Endothelial cell (in vitro differentiated cells): ENCODE results near the gene CCDC28A. TPM values are rescaled to one million over a fixed set of nuclear protein-coding genes. Genes with fewer than 3 reads are reported as not detected.

ENCODE experiments used
- DNase-seq: peaks from one replicate; pipeline ENCODE4 v3.0.0; 2021; ENCODE audit warnings: low spot score
- H3K27ac Mint-ChIP-seq: one replicate; pipeline ENCODE4 v1.8.0; 2021; ENCODE audit warnings: mixed read lengths, inconsistent platforms; ENCODE audit not compliant: unreplicated experiment
- H3K27me3 Mint-ChIP-seq: one replicate; pipeline ENCODE4 v1.8.0; 2021; ENCODE audit warnings: mild to moderate bottlenecking, moderate library complexity, mixed read lengths, inconsistent platforms; ENCODE audit not compliant: unreplicated experiment
- H3K36me3 Mint-ChIP-seq: one replicate; pipeline ENCODE4 v1.8.0; 2021; ENCODE audit warnings: mild to moderate bottlenecking, low read depth, mixed read lengths, inconsistent platforms; ENCODE audit not compliant: unreplicated experiment
- H3K4me1 Mint-ChIP-seq: one replicate; pipeline ENCODE4 v1.8.0; 2021; ENCODE audit warnings: mild to moderate bottlenecking, mixed read lengths, inconsistent platforms; ENCODE audit not compliant: unreplicated experiment
- H3K4me3 Mint-ChIP-seq: one replicate; pipeline ENCODE4 v1.8.0; 2021; ENCODE audit warnings: mild to moderate bottlenecking, mixed read lengths, inconsistent platforms; ENCODE audit not compliant: unreplicated experiment
- H3K9me3 Mint-ChIP-seq: one replicate; pipeline ENCODE4 v1.8.0; 2021; ENCODE audit warnings: mixed read lengths, inconsistent platforms; ENCODE audit not compliant: unreplicated experiment
- CTCF ChIP-seq: fragments of 200-600 bp; sonication (generic); IDR thresholded peaks from one replicate; pipeline ENCODE4 v1.5.0; 2021; ENCODE audit warnings: antibody characterized with exemption; ENCODE audit not compliant: unreplicated experiment
- total RNA-seq: library from RNA; stranded (reverse); fragmentation: NEBNext Ultra II Directional; extraction: Animal tissue kit (Norgen Biotek cat#: 25700); gene quantifications from one replicate; pipeline ENCODE4 v1.2.1, GENCODE V29; 2021; ENCODE audit not compliant: unreplicated experiment

The CCDC28A gene
- total RNA-seq, 1 donor from 2014 or later: 8.1 TPM

GRCh38 chr6:138776659-138777058, 3.1 kb downstream of the CCDC28A start:
- Mint-ChIP-seq H3K36me3 (no peaks in the 10 kb centered on the region), H3K4me1 (peaks cover 9% of the 10 kb centered on the region), H3K27me3 (peaks cover 2% of the 10 kb centered on the region), H3K9me3 (no peaks in the 10 kb centered on the region), H3K27ac (no peak overlapping the region), H3K4me3 (no peak overlapping the region)
- no peak for TF ChIP-seq CTCF
- no peak for DNase-seq

- DNase-seq: no peak
- no peaks in the 10 kb centered on the region for H3K9me3 Mint-ChIP-seq
- peaks cover 2% of the 10 kb centered on the region for H3K27me3 Mint-ChIP-seq
- H3K4me3 Mint-ChIP-seq: no peak overlapping the region
- TF ChIP-seq CTCF: no peak
- peaks cover 12% of the 10 kb centered on the region for H3K4me1 Mint-ChIP-seq
- no peak overlapping the region for H3K27ac Mint-ChIP-seq
- no peaks in the 10 kb centered on the region for H3K36me3 Mint-ChIP-seq
Measured at GRCh38 chr6:138778331-138778730, 4.8 kb downstream of the CCDC28A start.

DNA sequence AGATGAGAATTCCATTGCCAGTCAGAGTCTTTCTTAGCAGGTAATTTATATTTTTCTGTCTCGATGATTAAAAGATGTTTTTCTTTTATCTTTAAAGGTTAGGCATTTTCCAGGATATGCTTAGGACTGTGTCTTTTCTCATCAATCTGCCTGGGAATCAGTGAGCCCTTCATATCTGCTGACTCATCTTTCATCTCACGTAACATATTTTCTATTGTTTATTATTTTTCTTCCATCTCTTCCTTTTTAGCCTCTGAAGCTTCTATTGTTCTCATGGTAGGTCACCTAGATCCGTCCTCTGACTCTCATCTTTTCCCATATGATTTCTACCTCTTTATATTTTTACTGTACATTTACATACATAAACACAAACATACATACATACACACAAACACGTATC, 8.7 kb downstream of the CCDC28A start:
- no peak overlapping the region for H3K27ac Mint-ChIP-seq

GRCh38 chr6:138785079-138785478, 11.5 kb downstream of the CCDC28A start:
- no peak for DNase-seq
- no peak for TF ChIP-seq CTCF
- no peak overlapping the region for H3K27ac Mint-ChIP-seq
- peaks cover 6% of the 10 kb centered on the region for H3K4me1 Mint-ChIP-seq
- H3K36me3 Mint-ChIP-seq: no peaks in the 10 kb centered on the region
- H3K9me3 Mint-ChIP-seq: no peaks in the 10 kb centered on the region
- no peaks in the 10 kb centered on the region for H3K27me3 Mint-ChIP-seq
- no peak overlapping the region for H3K4me3 Mint-ChIP-seq

More for the DNA sequence above, 8.7 kb downstream of the CCDC28A start:
- Mint-ChIP-seq H3K4me1 (peaks cover 6% of the 10 kb centered on the region), H3K9me3 (no peaks in the 10 kb centered on the region), H3K4me3 (no peak overlapping the region), H3K27me3 (no peaks in the 10 kb centered on the region), H3K36me3 (no peaks in the 10 kb centered on the region)
- DNase-seq: no peak
- TF ChIP-seq CTCF: no peak

DNA sequence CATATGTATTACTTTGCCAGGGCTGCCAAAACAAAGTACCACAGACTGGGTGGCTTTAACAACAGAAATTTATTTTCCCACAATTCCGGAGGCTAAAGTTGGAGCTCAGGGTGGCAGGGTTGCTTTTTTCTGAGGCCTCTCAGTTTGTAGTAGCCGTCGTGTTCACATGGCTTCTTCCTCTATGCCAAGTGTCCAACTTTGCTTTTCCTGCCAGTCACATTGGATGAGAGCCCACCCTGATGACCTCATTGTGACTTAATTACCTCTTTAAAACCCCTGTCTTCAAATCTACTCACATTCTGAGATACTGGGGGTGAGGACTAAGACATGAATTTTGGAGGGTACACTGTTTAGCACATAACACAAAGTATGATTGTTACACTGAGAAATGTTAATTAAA, 12.4 kb downstream of the CCDC28A start:
- no peaks in the 10 kb centered on the region for H3K36me3 Mint-ChIP-seq
- no peaks in the 10 kb centered on the region for H3K9me3 Mint-ChIP-seq
- no peak for DNase-seq
- H3K4me1 Mint-ChIP-seq: peaks cover 6% of the 10 kb centered on the region
- H3K4me3 Mint-ChIP-seq: no peak overlapping the region
- no peak overlapping the region for H3K27ac Mint-ChIP-seq
- TF ChIP-seq CTCF: no peak
- H3K27me3 Mint-ChIP-seq: no peaks in the 10 kb centered on the region
